HG02938 (cell line): ENCODE results near the gene DCDC1.

Source experiments
- ATAC-seq: cut with Tn5 transposase; IDR thresholded peaks from one replicate; pipeline ENCODE4 v1.9.1; 2021; ENCODE audit warnings: mild to moderate bottlenecking, moderate library complexity; ENCODE audit not compliant: unreplicated experiment

Gene DCDC1

DNA sequence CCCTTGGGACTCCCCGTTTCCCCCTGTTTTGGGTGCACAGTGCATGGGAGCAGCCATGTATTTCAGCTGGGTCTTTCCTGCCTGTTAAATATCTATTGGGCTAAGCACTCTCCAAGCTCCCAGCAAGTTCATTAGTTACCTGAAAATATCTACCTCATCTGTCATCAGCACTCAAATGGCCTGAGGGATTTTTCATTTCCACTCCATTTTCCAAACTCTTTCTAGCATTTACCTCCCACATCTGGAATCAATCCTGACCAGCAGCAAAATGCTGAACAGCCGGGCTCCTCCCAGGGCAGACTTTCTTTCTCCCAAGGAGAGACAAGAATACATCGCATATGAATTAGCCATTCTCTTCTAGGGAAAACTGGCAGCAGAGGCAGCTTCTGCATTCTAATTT is 509.9 kb downstream of the DCDC1 start:
- ATAC-seq = no peak

- no peak for ATAC-seq
Observed at GRCh38 chr11:30855383-30856006, 514.0 kb downstream of the DCDC1 start.

GRCh38 chr11:30853439-30853838 is 516.1 kb downstream of the DCDC1 start:
- ATAC-seq = no peak

DNA sequence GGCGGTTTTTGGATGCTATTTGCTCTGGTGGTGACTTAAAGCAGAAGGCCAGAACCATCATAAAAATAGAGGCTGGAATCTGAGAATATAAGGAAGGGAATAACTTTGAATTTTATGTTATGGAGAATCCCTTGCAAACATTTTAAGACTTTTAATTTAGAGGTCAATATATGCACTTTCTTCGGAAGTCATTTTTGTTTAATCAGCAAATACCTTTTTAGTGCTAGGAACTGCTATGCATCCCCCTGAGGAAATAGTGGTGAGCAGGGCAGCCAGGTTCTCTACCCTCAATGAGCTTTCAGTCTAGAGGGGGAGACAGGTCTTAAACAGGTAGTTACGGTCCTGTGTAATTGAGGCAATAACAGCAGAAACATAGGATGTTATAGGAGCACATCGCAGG is 516.9 kb downstream of the DCDC1 start:
- ATAC-seq = no peak

GRCh38 chr11:30852091-30852490 is 517.4 kb downstream of the DCDC1 start:
- no peak for ATAC-seq

- no peak for ATAC-seq
Observed at GRCh38 chr11:30837252-30837651, 532.3 kb downstream of the DCDC1 start.

DNA sequence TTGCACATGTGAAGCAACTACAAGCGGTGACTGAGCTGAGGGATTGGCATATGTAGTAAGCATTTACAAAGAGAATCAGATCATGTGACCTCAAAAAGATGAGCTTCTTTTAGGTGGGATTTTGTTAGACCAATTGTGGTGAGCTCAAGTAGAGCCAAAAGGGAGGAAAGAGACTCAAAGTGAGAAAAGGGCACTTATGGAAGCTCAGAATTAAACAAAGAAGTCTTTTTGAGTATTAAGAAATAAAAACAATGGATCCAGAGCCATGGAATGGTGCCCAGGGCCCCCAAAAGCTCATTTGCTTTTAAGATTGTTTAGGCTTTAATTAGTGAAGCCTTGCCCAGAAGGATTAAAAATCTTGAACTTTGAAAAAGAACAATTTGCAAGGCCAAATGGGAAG is 536.7 kb downstream of the DCDC1 start:
- no peak for ATAC-seq

DNA sequence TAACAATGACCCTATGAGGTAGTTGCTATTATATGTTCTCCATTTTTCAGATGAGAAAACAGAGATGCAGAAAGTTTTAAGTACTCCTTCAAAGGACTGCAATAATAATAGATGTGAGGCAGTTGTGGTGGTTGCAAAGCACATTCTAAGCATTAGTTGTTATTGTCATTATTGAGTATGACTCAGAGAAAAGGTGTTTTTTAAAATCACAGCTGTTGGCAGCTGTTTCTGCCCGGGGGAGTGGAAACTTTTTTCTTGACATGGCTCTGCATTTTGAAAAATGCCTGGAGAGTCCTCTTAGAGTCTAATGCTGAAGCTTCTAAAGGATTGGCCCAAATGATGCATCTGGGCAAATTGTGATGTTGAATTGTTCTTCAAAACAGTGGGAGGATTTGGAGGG is 538.9 kb downstream of the DCDC1 start:
- ATAC-seq = no peak

- no peak for ATAC-seq
Observed at GRCh38 chr11:30826911-30827310, 542.6 kb downstream of the DCDC1 start.

- no peak for ATAC-seq
Observed at GRCh38 chr11:30825723-30826122, 543.8 kb downstream of the DCDC1 start.

DNA sequence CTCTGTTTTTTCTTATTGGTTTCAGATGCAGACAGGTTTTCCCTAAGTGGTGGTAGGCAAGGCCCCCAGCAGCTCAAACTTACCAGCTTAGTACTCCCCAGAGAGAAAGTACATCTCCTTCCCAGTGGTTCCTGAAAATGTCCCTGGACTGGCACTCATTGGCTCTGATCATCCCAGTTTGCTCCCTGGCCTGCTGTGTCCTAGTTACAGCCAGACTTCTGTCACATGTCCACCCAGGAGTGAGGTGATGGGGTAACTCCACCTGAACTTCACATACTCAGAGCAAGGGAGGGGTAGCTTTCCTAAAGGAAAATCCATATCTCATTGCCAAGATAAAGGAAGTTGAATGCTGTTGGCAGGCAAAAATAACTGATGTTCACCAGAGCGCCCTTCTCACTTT is 546.4 kb downstream of the DCDC1 start:
- ATAC-seq = no peak

DNA sequence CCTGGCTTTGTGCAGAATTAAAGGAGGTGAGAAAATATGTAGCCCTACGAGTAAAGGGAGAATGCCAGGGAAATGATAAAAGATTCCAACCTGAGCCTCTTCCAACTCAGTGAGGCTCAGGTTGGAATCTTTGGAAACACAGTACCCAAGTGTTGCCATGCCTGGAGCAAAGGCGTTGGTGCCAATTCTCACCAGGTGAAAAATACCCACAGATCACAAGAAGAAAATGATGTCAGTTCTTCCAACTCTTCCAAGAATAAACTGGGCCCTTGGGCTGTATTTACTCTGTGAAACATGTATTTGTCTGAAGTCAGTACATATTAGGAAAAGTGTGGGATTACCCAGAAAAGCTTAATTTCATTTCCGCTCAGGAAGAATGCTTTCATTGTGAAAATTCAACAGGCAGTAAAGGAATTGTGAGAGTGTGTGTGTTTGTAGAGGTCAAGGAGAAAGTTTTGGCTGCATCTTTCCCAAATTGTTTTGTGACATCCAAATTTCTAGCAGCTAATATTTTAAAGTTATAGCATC is 548.0 kb downstream of the DCDC1 start:
- no peak for ATAC-seq

- no peak for ATAC-seq
Observed at GRCh38 chr11:30818721-30819120, 550.8 kb downstream of the DCDC1 start.

DNA sequence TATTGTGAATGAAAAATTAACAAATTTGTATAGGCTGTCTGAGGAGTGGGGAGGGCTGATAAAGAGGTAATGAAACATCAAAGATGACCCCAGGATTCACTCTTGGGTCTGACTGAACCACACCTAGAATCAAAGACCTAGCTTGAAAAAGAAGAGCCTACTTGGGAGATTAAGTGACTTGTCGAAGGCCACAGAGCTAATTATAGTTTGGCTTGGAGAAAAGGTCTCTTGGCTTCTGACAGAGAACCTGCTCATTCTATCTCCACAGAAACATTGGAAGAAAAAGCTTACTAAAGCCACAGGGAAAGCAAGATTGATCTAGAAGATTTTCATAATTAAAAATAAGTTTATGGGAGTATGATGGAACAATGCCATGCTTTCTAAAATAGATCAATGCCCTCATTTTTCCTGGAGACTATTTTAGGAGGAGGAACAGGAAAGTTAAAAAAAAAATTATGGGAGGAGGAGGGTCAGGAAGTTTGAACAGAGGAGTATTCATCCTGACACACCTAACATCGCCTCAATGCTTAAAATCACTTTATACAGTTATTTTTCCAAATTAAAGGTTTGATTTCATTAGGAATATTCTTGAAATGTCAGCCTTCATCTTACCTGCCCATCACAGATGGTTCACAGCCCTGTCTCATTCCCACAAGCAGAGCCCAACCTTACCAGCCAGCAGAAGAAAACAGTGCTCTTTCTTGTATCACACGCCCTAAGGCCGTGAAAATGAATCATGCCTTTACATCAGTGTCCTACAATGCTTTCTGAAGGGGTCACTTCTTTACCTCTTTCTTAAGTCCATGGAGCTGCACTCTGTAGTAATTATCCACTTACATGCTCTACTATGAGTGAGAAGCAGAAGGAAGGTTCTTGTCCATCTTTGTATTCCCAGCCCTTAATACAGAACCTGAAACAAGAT is 552.3 kb downstream of the DCDC1 start:
- ATAC-seq = no peak

DNA sequence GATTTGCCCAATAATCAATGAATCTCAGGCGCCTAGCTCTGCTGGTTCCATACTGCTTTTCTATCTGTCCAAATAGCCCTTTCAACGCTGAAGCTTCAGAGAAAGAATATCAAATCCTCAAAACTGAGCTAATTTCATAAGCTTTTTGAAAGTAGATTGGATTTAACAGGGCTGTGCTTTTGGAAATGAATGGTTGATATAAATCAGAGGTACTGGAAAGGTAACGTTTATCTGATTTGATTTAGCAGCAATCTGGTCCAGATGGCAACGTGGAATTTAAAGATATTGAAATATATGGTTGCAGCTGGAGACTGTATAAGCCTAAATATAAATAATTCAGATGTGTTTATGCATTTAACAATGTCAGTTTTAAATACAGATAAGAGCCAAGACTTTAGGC is 553.9 kb downstream of the DCDC1 start:
- no peak for ATAC-seq

GRCh38 chr11:30814737-30815136 is 554.8 kb downstream of the DCDC1 start:
- no peak for ATAC-seq
